Measurements from ENCODE around the gene C10orf88.
A peak's percentile ranks its signal among the peaks of the same experiment; 100 is the strongest.

C10orf88 gene

DNA sequence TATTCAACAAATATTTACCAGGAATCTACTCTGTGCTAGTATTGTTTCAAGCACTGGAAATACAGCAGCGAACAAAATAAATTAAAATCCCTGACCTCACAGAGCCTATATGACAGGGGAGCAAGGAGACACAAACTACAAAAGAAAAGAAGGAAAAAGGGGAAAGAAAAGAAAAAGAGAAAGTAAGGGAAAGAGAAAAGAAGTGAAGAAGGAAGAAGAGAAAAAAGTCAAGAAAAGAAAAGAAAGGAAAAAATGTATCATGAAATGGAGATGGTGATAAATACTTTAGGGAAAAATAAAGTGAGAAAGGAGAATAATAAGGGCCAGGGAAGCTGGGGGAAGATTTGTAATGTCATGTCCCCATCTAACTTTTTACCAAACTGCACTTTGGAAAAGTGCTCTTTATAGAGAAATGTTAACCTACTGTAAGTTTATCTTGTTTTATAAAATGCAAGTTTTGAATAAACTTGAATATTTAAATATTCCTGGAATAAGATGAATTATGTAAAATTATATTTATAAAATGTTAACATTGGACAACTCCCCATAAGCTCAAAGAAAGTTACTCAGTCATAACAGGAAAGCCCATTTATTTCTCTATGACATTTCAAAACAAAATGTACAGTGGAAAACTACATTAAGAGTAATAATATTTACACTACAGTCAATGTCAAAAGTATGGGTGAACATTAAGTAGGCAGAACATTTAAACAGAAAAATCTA is 14.7 kb downstream of the C10orf88 start:
- H2AFZ ChIP-seq (ENCODE audit: low read length) = no peak overlapping the region
- no peaks in the 10 kb centered on the region for H3K79me2 ChIP-seq (ENCODE audit: insufficient read depth, low read length)
- no peak overlapping the region for H3K9ac ChIP-seq (ENCODE audit: low read depth, low read length, poor library complexity, severe bottlenecking)
- no peaks in the 10 kb centered on the region for H3F3A ChIP-seq (ENCODE audit: low read depth)
- H3K27me3 ChIP-seq (ENCODE audit: insufficient read depth, low read length, poor library complexity, severe bottlenecking) = no peaks in the 10 kb centered on the region
- H3K4me3 ChIP-seq (ENCODE audit: low read length, poor library complexity, severe bottlenecking) = no peak overlapping the region
- H4K20me1 ChIP-seq (ENCODE audit: insufficient read depth, low read length, poor library complexity, severe bottlenecking) = no peaks in the 10 kb centered on the region
- H3K9me3 ChIP-seq (ENCODE audit: insufficient read depth, low read depth, low read length) = no peaks in the 10 kb centered on the region
- peaks cover 24% of the 10 kb centered on the region; the same call in 1 of the 2 replicates for H3K36me3 ChIP-seq (ENCODE audit: insufficient read depth, low read length)
- H3K4me1 ChIP-seq (ENCODE audit: insufficient read depth, low read length, poor library complexity, severe bottlenecking) = peaks cover 3% of the 10 kb centered on the region
- no peak overlapping the region for H3K4me2 ChIP-seq (ENCODE audit: low read depth, low read length, poor library complexity, severe bottlenecking)
- H3K9me2 ChIP-seq (replicated peaks; ENCODE audit: low read depth, low read length) = no peaks in the 10 kb centered on the region
- TF ChIP-seq EZH2phosphoT487 (IDR thresholded peaks at IDR 0.05; ENCODE audit: borderline replicate concordance) = no peak
- TF ChIP-seq, protein P1, sequence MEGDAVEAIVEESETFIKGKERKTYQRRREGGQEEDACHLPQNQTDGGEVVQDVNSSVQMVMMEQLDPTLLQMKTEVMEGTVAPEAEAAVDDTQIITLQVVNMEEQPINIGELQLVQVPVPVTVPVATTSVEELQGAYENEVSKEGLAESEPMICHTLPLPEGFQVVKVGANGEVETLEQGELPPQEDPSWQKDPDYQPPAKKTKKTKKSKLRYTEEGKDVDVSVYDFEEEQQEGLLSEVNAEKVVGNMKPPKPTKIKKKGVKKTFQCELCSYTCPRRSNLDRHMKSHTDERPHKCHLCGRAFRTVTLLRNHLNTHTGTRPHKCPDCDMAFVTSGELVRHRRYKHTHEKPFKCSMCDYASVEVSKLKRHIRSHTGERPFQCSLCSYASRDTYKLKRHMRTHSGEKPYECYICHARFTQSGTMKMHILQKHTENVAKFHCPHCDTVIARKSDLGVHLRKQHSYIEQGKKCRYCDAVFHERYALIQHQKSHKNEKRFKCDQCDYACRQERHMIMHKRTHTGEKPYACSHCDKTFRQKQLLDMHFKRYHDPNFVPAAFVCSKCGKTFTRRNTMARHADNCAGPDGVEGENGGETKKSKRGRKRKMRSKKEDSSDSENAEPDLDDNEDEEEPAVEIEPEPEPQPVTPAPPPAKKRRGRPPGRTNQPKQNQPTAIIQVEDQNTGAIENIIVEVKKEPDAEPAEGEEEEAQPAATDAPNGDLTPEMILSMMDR (conservative IDR thresholded peaks at IDR 0.05; ENCODE audit: low read length) = no peak

DNA sequence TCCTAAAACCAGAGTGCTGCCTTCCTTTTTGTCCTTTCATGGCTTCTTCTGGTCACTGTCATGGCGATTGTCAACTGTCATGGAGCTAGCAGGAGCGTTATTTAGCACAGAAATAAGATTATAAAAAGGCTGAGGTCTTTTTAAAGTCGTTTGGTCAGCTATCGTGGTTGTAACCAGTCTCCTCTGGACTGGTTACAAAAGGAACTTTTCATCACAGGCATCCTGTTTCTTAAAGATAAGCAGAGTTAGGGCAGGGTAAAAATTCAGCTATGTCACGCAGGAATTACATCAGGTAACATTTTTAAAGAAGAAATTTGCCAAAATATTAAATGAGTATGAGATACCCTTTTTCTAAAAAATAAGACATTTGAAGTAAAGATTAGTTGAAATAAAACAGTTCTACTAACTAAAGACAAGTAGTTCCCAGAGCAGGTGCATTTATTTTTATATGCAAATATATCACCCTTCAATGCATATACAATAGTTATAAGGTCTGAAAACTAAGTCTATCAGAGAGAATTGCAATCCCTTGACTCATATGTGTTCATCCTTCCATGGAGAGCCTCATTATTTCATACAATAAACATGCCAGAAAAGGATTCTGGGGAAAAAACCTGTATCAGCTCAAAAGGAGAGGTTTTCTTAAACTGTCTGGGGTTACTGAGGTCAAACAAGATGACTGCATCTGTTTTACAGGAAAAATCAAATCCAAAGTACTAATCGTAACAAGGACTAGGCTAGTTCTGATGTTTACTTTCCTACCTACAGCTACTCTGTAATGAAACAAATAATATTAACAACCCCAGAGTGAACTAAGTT is 22.7 kb downstream of the C10orf88 start:
- TF ChIP-seq, protein P1 (conservative IDR thresholded peaks at IDR 0.05; ENCODE audit: low read length) = no peak
- no peak for TF ChIP-seq EZH2phosphoT487 (IDR thresholded peaks at IDR 0.05; ENCODE audit: borderline replicate concordance)
- H2AFZ ChIP-seq (ENCODE audit: low read length) = no peak overlapping the region

DNA sequence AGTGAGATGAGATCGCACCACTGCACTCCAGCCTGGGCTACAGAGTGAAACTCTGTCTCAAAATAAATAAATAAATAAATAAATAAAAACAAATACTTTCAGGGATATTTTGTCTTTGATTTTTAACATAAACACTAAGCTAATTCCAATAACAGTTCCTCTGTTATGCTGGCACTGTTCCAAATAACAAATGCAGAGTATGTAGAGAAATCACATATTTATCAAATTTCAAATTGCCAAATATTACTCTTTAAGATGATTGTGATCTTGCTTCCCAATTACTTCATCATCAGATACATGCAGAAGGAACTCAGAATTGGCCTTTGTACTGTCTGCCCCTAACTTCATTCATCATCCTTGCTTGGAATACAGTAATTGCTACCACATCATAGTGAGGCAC is 23.9 kb downstream of the C10orf88 start:
- Histone ChIP-seq H3K9me2 (replicated peaks; ENCODE audit: low read depth, low read length) (no peaks in the 10 kb centered on the region), H2AFZ (ENCODE audit: low read length) (no peak overlapping the region), H3K4me3 (ENCODE audit: low read length, poor library complexity, severe bottlenecking) (no peak overlapping the region), H3K27me3 (ENCODE audit: insufficient read depth, low read length, poor library complexity, severe bottlenecking) (no peaks in the 10 kb centered on the region), H3K4me1 (ENCODE audit: insufficient read depth, low read length, poor library complexity, severe bottlenecking) (peaks cover 11% of the 10 kb centered on the region), H3K4me2 (ENCODE audit: low read depth, low read length, poor library complexity, severe bottlenecking) (no peak overlapping the region), H3K79me2 (ENCODE audit: insufficient read depth, low read length) (no peaks in the 10 kb centered on the region), H3F3A (ENCODE audit: low read depth) (no peaks in the 10 kb centered on the region), H3K9me3 (ENCODE audit: insufficient read depth, low read depth, low read length) (no peaks in the 10 kb centered on the region), H4K20me1 (ENCODE audit: insufficient read depth, low read length, poor library complexity, severe bottlenecking) (no peaks in the 10 kb centered on the region), H3K9ac (ENCODE audit: low read depth, low read length, poor library complexity, severe bottlenecking) (no peak overlapping the region), H3K36me3 (ENCODE audit: insufficient read depth, low read length) (no peaks in the 10 kb centered on the region)
- TF ChIP-seq, protein P1 (conservative IDR thresholded peaks at IDR 0.05; ENCODE audit: low read length) = no peak
- no peak for TF ChIP-seq EZH2phosphoT487 (IDR thresholded peaks at IDR 0.05; ENCODE audit: borderline replicate concordance)

More for the DNA sequence above, 22.7 kb downstream of the C10orf88 start:
- H3K36me3 ChIP-seq (ENCODE audit: insufficient read depth, low read length) = peaks cover 5% of the 10 kb centered on the region; the same call in 1 of the 2 replicates
- peaks cover 11% of the 10 kb centered on the region for H3K4me1 ChIP-seq (ENCODE audit: insufficient read depth, low read length, poor library complexity, severe bottlenecking)
- H3K79me2 ChIP-seq (ENCODE audit: insufficient read depth, low read length) = no peaks in the 10 kb centered on the region
- H3K4me3 ChIP-seq (ENCODE audit: low read length, poor library complexity, severe bottlenecking) = no peak overlapping the region
- H3K4me2 ChIP-seq (ENCODE audit: low read depth, low read length, poor library complexity, severe bottlenecking) = peak overlapping the region; percentile 15
- no peaks in the 10 kb centered on the region for H4K20me1 ChIP-seq (ENCODE audit: insufficient read depth, low read length, poor library complexity, severe bottlenecking)
- H3K9ac ChIP-seq (ENCODE audit: low read depth, low read length, poor library complexity, severe bottlenecking) = no peak overlapping the region
- H3K27me3 ChIP-seq (ENCODE audit: insufficient read depth, low read length, poor library complexity, severe bottlenecking) = no peaks in the 10 kb centered on the region
- H3F3A ChIP-seq (ENCODE audit: low read depth) = no peaks in the 10 kb centered on the region
- no peaks in the 10 kb centered on the region for H3K9me2 ChIP-seq (replicated peaks; ENCODE audit: low read depth, low read length)
- no peaks in the 10 kb centered on the region for H3K9me3 ChIP-seq (ENCODE audit: insufficient read depth, low read depth, low read length)

Data from Loucy (cell line).